Choroid plexus epithelial cell (primary cell): ENCODE data around the gene EFNA4.
A peak's percentile ranks its signal among the peaks of the same experiment; 100 is the strongest.

Experiments used
- DNase-seq: peaks from one replicate; pipeline ENCODE4 v3.0.0-alpha.2; 2010; ENCODE audit warnings: low read depth
- H3K4me3 ChIP-seq: 2 replicates; pipeline ENCODE4 v1.5.1; 2011; ENCODE audit warnings: low read depth, mild to moderate bottlenecking, control low read depth, low read length, moderate library complexity
- CTCF ChIP-seq: conservative IDR thresholded peaks from 2 replicates; pipeline ENCODE4 v1.5.1; 2011; ENCODE audit warnings: low read depth, mild to moderate bottlenecking, control low read depth, inconsistent platforms, low read length, moderate library complexity

Gene EFNA4

DNA sequence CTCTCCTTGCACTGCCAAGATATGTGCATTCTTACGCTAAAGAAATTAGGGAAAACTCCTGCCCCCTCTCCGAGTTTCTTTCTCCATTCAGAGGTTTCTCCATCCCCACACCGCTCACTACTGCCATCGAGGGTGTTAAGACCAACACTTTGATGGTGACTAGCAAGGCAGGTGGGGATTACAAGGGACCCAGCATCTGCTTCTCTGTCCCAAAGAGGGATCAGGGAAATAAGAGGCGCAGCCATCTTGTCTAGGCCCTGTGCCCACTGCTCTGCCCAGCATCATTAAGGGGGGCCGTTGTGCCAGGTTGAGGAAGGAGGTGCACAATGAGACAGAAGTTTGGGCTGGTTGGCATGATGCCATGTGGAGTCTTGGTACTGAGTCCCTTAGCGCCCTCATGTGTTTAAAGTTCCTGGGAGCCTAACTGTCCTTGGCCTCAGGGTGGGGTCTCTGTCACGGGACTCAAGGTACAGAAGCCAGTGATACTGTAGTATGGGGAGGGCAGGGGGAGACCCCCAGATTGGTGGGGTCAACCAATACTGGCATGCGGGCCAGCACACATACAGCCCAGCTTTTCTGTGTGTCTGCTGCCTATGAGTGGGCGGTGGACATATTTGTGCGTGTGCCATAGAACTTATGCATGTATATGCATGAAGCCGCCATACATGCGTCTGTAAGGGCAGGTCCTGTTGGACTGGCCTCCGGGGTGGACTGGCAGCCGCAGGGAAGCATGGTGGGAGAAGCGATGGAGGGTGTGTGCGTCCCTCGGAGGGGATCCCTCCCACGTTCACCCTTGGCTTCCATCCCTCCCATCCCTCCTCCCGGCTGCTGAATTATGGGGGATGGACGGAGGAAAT lies 20.6 kb downstream of the EFNA4 start:
- H3K4me3 ChIP-seq = peak overlapping the region; percentile 46
- peak; percentile 37 for TF ChIP-seq CTCF
- no peak for DNase-seq

- H3K4me3 ChIP-seq = peak overlapping the region; percentile 83
- DNase-seq = peak; percentile 96
- TF ChIP-seq CTCF = peak; percentile 90
Measured at GRCh38 chr1:155084722-155085503, 21.4 kb downstream of the EFNA4 start.

DNA sequence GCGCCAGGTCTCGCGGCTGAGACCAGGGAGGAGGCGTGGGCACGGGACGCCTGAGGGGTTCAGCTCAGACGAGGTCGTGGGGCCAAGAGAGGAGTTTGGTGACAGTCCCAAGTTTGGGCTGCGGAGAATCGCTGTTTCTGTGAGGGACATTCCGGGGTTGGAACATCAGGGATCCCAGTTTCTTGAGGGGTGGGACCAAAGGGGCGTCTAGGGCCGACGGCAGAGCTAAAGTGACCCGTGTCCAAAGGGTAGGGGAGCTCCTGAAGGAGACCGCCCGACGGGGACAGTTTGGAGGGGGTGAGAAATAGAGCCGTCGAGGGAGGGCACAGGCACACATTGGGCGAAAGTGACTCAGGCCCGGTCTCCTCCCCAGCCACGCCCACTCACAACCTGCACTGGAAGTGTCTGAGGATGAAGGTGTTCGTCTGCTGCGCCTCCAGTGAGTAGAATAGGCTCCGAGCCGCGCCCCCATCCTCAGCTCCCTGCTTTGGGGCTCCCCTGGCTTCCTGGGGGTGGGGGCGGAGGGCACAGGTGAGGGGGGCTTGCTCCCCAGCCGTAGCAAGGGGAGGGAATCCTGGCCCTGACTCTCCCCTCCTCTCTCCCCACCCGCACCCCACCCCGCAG lies 22.1 kb downstream of the EFNA4 start:
- peak overlapping the region; percentile 83 for H3K4me3 ChIP-seq
- TF ChIP-seq CTCF = no peak
- DNase-seq = no peak

DNA sequence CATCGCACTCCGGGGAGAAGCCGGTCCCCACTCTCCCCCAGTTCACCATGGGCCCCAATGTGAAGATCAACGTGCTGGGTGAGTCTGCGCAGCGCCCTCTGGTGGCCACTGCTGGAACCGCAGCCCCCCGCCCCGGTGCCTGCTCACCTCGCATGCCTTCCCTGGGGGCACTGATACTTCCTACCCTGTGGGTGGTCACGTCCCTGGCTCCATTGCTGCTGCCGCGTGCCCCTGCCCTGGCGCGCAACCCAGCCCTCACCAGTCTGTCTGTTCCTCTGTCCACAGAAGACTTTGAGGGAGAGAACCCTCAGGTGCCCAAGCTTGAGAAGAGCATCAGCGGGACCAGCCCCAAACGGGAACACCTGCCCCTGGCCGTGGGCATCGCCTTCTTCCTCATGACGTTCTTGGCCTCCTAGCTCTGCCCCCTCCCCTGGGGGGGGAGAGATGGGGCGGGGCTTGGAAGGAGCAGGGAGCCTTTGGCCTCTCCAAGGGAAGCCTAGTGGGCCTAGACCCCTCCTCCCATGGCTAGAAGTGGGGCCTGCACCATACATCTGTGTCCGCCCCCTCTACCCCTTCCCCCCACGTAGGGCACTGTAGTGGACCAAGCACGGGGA lies 22.7 kb downstream of the EFNA4 start:
- peak; percentile 47 for DNase-seq
- TF ChIP-seq CTCF = peak; percentile 86
- H3K4me3 ChIP-seq = no peak overlapping the region

DNA sequence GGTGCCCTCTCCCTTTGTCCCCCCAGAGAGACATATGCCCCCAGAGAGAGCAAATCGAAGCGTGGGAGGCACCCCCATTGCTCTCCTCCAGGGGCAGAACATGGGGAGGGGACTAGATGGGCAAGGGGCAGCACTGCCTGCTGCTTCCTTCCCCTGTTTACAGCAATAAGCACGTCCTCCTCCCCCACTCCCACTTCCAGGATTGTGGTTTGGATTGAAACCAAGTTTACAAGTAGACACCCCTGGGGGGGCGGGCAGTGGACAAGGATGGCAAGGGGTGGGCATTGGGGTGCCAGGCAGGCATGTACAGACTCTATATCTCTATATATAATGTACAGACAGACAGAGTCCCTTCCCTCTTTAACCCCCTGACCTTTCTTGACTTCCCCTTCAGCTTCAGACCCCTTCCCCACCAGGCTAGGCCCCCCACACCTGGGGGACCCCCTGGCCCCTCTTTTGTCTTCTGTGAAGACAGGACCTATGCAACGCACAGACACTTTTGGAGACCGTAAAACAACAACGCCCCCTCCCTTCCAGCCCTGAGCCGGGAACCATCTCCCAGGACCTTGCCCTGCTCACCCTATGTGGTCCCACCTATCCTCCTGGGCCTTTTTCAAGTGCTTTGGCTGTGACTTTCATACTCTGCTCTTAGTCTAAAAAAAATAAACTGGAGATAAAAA lies 23.5 kb downstream of the EFNA4 start:
- H3K4me3 ChIP-seq = no peak overlapping the region
- no peak for DNase-seq
- peak; percentile 33 for TF ChIP-seq CTCF
